Central memory CD8-positive, alpha-beta T cell (primary cell): ENCODE measurements around the gene CCDC154.

Experiments
- ATAC-seq: fragments of 150-1000 bp; cut with Tn5 transposase; replicated peaks from 2 replicates; pipeline ENCODE4 v1.10.0; 2022; ENCODE audit warnings: mild to moderate bottlenecking, moderate FRiP score, moderate number of reproducible peaks; ENCODE audit not compliant: poor library complexity, severe bottlenecking; ENCODE audit errors: extremely low read depth
- DNase-seq, 2 donors: peaks; one replicate each; pipeline ENCODE4 v3.0.0; 2021; ENCODE audit warnings: low spot score in 2 of 2
- H3K27ac Mint-ChIP-seq: one replicate; pipeline ENCODE4 v1.8.0; 2022; ENCODE audit warnings: low read depth, mild to moderate bottlenecking, moderate library complexity, mixed read lengths
- H3K27me3 Mint-ChIP-seq: one replicate; pipeline ENCODE4 v1.8.0; 2022; ENCODE audit warnings: mixed read lengths
- H3K36me3 Mint-ChIP-seq: one replicate; pipeline ENCODE4 v1.8.0; 2022; ENCODE audit warnings: mild to moderate bottlenecking, moderate library complexity, mixed read lengths; ENCODE audit not compliant: insufficient read depth
- H3K4me1 Mint-ChIP-seq: one replicate; pipeline ENCODE4 v1.8.0; 2022; ENCODE audit warnings: mixed read lengths
- H3K4me3 Mint-ChIP-seq: one replicate; pipeline ENCODE4 v1.8.0; 2022; ENCODE audit warnings: mild to moderate bottlenecking, moderate library complexity, mixed read lengths
- H3K9me3 Mint-ChIP-seq: one replicate; pipeline ENCODE4 v1.8.0; 2022; ENCODE audit warnings: mixed read lengths

CCDC154 gene

DNA sequence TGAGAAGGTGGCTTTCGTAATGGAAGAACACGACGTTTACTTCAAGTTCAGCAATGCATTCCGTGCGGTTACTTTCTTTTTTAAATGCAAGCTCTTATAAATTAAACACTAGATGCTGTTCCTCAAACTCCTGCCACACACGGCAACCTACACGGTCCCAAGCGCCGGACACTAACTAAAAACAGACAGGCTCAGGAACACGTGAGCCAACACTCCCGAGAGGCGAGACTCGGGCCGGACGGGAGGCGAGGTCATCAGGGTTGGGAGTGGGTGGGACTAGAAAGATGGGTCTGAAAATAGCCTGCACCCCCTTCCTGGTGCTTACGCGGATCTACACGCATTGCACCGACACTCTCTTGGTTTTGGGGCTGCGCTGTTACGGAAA, 24.1 kb upstream of the CCDC154 start:
- Mint-ChIP-seq H3K27ac (no peak overlapping the region), H3K4me1 (peaks cover 37% of the 10 kb centered on the region), H3K4me3 (no peak overlapping the region), H3K9me3 (no peaks in the 10 kb centered on the region), H3K36me3 (peaks cover 2% of the 10 kb centered on the region), H3K27me3 (no peaks in the 10 kb centered on the region)
- no peak for ATAC-seq
- no peak for DNase-seq

DNA sequence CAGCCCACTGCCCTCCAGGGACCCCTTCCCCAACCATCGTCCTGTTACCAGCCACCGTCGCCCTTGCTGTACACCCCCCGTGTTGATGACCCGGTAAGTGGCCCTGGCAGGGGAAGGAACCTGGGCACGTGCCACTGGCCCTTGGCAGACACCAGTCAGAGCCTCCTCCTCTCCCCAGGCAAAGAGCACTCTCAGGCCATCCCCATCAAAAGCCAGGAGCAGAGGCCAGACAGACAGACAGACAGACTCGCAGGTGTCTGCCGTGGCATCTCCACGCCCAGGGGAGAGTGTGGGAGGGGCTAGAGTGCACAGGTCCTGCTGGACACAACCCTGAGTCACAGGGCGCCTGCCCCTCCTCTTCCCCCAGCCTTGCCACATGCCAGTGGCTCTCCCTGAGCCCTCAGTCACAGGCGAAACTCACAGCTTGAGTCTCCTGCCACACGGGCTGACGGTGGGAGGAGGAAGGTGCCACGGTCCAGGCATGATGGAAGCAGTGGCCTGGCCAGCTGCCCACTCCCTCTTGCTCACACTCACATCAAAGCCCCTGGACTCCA, 22.7 kb upstream of the CCDC154 start:
- H3K27me3 Mint-ChIP-seq, result no peaks in the 10 kb centered on the region
- DNase-seq (no peak), ATAC-seq (no peak)
- H3K36me3 Mint-ChIP-seq, result peaks cover 2% of the 10 kb centered on the region
- H3K27ac Mint-ChIP-seq, result no peak overlapping the region
- no peaks in the 10 kb centered on the region for H3K9me3 Mint-ChIP-seq
- no peak overlapping the region for H3K4me3 Mint-ChIP-seq
- H3K4me1 Mint-ChIP-seq, result peaks cover 26% of the 10 kb centered on the region

DNA sequence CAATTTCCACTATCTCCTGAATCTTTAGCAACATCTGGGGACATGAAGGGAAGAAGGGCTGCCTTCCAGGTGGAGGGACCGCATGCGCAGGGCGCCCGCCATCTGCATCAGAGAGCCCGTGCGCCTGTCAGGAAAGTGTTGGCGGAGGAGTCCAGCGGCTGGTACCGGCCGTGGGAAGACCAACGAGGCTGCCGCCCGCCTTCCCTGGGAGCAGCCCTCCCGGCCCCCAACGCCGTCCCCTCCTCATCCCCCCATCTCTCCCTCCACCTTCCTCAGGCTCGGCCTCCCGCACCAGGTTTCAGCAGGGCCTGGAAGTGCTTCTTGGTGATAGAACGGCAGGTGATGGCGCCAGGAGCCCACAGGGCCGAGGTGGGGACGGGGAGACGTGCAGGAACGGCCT, 21.7 kb upstream of the CCDC154 start:
- H3K27me3 Mint-ChIP-seq, result no peaks in the 10 kb centered on the region
- H3K36me3 Mint-ChIP-seq, result peaks cover 2% of the 10 kb centered on the region
- DNase-seq (no peak), ATAC-seq (no peak)
- H3K27ac Mint-ChIP-seq, result no peak overlapping the region
- H3K4me3 Mint-ChIP-seq, result no peak overlapping the region
- no peaks in the 10 kb centered on the region for H3K9me3 Mint-ChIP-seq
- peaks cover 20% of the 10 kb centered on the region for H3K4me1 Mint-ChIP-seq

DNA sequence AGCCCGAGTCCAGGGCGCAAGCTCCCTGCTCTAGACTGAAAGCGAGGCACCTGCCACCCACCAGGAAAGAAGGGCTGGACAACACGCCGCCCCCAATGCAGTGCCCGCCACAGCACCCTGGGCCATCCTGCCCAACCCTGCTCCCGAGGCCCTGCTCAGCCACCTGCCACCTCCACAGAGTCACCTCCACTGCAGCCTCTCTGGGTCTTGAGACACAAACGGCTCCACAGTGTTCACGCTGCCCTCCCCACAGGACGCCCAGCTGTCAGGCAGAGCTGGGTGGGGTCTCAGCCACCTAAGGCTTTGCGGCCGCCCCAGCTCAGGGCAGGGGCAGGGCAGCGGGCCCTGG, 21.2 kb upstream of the CCDC154 start:
- DNase-seq, result no peak
- peaks cover 2% of the 10 kb centered on the region for H3K36me3 Mint-ChIP-seq
- ATAC-seq, result no peak
- H3K27ac Mint-ChIP-seq, result no peak overlapping the region
- peaks cover 20% of the 10 kb centered on the region for H3K4me1 Mint-ChIP-seq
- no peaks in the 10 kb centered on the region for H3K27me3 Mint-ChIP-seq
- H3K4me3 Mint-ChIP-seq, result no peak overlapping the region
- no peaks in the 10 kb centered on the region for H3K9me3 Mint-ChIP-seq

DNA sequence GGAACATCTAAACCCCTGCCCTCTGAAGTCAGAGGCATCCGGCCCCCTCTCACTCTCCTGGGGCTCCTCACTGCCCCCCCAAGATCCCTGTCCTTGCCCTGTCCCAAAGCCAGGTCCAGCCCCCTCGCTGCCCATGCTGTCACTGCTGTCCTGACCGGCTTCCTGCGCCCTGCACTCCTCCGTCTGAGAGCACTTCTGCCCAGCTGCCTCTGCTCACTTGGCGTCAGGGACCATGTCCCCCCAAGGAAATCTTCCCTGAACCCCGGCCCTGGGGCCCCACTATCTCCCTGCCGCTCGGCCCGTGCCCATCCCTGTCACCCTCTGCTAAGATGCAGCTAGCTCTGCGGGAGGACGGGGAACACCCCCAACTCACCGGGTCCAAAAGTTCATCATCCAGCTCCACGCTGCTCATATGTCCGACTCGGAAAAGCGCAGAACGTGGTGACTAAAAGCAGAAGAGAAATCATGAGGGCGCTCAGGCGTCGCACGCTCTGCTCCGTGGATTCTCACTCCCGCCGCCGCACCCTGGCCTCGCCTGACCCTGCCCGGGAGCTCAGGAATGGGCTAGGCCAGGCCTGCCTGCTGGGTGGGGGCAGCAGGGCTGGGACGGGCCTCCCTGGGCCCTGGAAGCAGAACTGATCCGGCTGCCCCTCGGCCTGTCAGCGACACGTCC, 20.7 kb upstream of the CCDC154 start:
- peaks cover 3% of the 10 kb centered on the region for H3K36me3 Mint-ChIP-seq
- H3K27me3 Mint-ChIP-seq, result no peaks in the 10 kb centered on the region
- peaks cover 15% of the 10 kb centered on the region for H3K4me1 Mint-ChIP-seq
- no peak overlapping the region for H3K27ac Mint-ChIP-seq
- H3K4me3 Mint-ChIP-seq, result no peak overlapping the region
- DNase-seq (no peak), ATAC-seq (no peak)
- no peaks in the 10 kb centered on the region for H3K9me3 Mint-ChIP-seq

DNA sequence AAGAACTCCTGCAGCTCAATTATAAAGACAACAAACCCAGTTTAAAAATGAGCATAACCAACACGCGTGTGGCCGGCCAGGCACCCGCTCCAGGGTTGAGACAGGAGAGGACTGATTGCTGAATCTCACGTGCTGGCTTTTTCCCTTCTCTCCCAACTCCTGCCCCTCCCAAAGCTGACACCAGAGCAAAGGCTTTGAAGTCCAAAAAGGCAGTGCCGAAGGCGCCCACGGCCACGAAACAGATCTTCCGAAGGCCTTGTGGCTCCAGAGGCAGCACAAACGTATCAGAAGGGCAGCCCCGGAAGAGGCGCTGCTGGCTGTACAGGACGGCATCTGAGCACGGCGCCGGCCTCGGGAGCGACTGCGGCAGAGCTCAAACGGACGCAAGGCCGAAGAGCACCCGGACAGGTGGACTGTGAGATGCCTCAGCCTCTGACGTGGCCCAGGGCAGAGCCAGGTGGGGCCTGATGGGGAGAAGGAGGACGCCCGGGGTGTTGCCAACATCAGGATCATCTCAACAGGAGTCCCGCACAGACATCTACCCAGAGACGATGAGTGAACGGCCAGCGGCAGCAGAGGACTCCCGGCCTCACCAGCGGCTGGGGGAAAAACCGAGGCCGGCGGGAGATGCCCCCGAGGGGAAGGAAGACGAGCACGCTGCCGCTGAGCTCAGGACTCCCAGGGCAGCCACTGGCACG, 20.0 kb upstream of the CCDC154 start:
- Mint-ChIP-seq H3K27me3 (no peaks in the 10 kb centered on the region), H3K27ac (no peak overlapping the region), H3K4me3 (no peak overlapping the region), H3K9me3 (no peaks in the 10 kb centered on the region), H3K36me3 (peaks cover 5% of the 10 kb centered on the region), H3K4me1 (peaks cover 10% of the 10 kb centered on the region)
- no peak for ATAC-seq
- DNase-seq, result no peak

DNA sequence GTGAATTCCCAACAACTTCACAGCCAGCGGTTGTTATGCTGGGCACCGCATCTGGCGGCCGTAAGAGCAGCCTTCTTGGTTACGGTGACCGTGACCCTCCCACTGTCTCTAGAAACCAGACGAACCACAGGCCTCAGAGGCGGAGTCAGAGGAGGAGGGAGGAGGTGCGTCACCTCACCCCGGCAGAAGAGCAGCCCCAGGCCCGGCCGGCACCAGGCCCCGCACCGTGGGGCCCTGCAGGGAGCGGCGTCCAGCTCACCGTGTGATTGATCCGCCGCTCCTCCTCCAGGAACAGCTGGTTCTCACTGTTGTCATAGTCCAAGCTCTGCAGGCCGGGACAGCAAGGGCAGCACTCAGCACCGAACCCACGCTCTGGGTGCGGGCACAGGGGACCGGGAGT, 16.8 kb upstream of the CCDC154 start:
- DNase-seq, result no peak
- no peaks in the 10 kb centered on the region for H3K9me3 Mint-ChIP-seq
- H3K4me1 Mint-ChIP-seq, result no peaks in the 10 kb centered on the region
- H3K4me3 Mint-ChIP-seq, result no peak overlapping the region
- H3K27me3 Mint-ChIP-seq, result no peaks in the 10 kb centered on the region
- no peak for ATAC-seq
- peaks cover 9% of the 10 kb centered on the region for H3K36me3 Mint-ChIP-seq
- H3K27ac Mint-ChIP-seq, result no peak overlapping the region

DNA sequence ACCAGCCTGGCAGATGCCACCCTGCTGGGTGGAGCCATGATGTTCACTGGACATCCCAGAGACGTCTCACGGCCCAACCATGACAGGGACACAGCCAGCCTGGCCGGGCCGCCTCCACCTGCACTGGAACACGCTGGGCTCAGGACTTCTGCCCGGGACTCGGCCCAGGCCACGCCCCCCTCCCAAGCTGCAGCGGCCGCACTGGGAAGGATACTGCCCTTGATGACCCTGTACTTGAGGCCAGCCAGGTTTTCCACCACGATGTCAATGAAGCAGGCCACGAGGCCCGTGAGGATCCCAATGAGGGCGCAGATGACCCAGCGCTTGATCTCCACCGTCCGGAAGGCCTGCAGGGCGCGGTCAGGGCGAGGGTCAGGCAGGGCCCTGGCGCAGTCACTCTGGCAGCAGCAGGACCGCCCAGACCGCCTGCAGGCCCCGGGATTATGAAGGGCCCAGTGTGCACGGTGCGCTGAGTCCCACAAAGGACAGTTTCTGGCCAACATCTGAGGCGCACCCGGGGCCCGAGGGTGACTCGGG, 16.3 kb upstream of the CCDC154 start:
- Mint-ChIP-seq H3K4me1 (no peaks in the 10 kb centered on the region), H3K27ac (no peak overlapping the region), H3K9me3 (no peaks in the 10 kb centered on the region), H3K36me3 (peaks cover 9% of the 10 kb centered on the region), H3K4me3 (no peak overlapping the region), H3K27me3 (no peaks in the 10 kb centered on the region)
- no peak for DNase-seq
- ATAC-seq, result no peak

DNA sequence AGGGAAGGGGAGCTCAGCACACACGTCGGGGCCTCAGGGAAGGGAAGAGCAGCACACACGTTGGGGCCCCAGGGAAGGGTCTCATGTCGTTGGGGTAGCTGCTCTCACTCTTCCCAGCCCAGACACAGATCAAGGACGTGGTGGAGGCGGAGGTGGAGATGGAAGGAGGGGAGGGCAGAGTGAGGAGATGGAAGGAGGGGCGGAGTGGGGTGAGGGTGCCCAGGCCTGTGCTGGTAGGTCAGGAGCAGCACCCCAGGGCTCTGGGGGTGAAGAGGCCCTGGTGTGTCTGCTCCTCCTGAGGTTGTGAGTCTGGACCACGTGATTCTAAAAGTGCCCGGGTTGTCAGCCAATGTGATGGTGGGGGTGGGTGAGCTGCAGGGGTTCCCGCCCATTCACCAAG, 15.6 kb upstream of the CCDC154 start:
- ATAC-seq, result no peak
- H3K9me3 Mint-ChIP-seq, result no peaks in the 10 kb centered on the region
- peaks cover 7% of the 10 kb centered on the region for H3K36me3 Mint-ChIP-seq
- H3K4me3 Mint-ChIP-seq, result no peak overlapping the region
- no peaks in the 10 kb centered on the region for H3K4me1 Mint-ChIP-seq
- no peak for DNase-seq
- no peaks in the 10 kb centered on the region for H3K27me3 Mint-ChIP-seq
- no peak overlapping the region for H3K27ac Mint-ChIP-seq

DNA sequence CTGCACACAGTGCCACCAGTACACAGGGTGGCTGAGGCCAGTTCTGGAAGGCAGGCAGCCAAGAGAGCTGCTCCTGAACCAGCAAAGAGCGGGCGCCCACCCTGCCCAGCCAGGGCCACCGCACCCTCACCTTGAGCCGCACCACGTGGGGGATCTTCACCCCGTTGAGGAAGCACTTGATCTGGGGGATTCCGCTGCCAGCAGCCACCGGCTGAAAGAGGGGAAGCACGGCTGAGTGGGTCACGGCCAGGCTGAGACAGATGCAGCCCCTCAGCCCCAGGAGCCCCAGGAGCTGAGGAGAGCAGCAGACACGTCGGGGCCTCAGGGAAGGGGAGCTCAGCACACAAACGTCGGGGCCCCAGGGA, 14.6 kb upstream of the CCDC154 start:
- Mint-ChIP-seq H3K4me3 (no peak overlapping the region), H3K27ac (peak overlapping the region; percentile 81)
- ATAC-seq, result peak; percentile 24

DNA sequence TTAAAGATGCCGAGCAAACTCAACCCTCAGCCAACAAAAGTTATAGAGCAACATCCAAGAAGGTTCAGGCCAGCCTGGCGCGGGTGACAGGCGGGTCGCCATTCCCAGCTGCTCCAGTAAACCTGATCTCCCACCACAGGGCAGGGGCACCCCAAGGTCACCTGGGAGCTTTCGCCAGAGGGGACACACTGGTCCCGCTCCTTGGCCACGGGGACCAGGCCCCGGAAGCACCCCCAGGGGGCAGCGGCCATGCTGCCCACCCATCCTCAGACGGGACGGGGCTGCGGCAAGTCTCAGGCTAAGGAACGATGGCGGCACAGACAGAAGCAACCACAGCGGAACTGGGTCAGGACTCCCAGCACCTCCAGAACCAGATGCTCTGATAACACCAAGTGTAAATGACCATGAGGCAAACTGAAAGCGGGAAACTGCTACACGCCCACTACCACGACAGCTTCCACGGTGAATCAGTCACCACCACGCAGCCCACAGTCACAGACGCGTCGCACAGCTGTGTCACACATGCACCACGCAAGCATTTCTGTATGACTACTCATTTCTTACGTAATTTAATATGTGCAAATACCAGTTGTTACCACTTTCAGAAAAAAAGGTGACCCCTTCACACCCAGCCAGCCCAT, 14.1 kb upstream of the CCDC154 start:
- Mint-ChIP-seq H3K4me3 (no peak overlapping the region), H3K9me3 (no peaks in the 10 kb centered on the region)
- ATAC-seq, result no peak

More for the DNA sequence above, 14.6 kb upstream of the CCDC154 start:
- Mint-ChIP-seq H3K27me3 (no peaks in the 10 kb centered on the region), H3K4me1 (no peaks in the 10 kb centered on the region), H3K9me3 (no peaks in the 10 kb centered on the region), H3K36me3 (peaks cover 7% of the 10 kb centered on the region)
- no peak for DNase-seq

DNA sequence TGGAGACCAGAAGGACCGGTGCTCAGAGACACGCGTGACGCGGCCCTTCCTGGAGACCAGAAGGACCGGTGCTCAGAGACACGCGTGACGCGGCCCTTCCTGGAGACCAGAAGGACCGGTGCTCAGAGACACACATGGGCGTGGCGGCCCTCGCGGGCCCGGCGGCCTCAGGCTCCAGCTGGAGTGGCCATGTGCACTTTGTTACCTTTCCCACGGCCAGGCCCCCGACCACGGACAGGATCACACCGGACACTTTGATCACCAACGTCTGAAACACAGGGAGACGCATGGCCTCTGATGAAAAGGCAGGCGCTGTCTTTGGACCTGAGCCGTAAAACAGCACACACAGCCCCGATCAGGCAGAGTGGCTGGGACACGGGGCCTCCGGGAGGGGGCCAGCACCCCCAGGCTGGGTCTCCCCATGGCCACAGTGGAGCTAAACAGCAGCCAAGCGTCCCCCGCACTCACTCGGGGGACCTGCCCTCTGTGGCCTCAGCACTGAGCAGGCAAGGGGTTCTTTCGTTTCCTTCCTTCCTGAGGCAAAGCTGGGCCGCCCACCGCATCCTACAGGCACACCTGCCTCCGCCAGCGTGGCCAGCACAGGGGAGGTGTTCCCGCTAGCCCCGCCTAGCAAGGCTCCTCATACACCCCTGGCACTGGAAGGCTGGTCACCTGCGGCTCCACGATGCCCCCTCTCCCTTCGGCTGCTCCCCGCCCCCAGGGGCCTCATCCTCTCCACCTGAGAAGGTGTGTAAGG, 13.3 kb upstream of the CCDC154 start:
- no peaks in the 10 kb centered on the region for H3K9me3 Mint-ChIP-seq
- no peak overlapping the region for H3K4me3 Mint-ChIP-seq
- H3K27ac Mint-ChIP-seq, result no peak overlapping the region

More for the DNA sequence above, 14.1 kb upstream of the CCDC154 start:
- Mint-ChIP-seq H3K27me3 (no peaks in the 10 kb centered on the region), H3K27ac (peak overlapping the region; percentile 81), H3K4me1 (no peaks in the 10 kb centered on the region), H3K36me3 (peaks cover 10% of the 10 kb centered on the region)
- DNase-seq, result no peak

More for the DNA sequence above, 13.3 kb upstream of the CCDC154 start:
- H3K36me3 Mint-ChIP-seq, result peaks cover 12% of the 10 kb centered on the region
- H3K4me1 Mint-ChIP-seq, result no peaks in the 10 kb centered on the region
- ATAC-seq (no peak), DNase-seq (no peak)
- no peaks in the 10 kb centered on the region for H3K27me3 Mint-ChIP-seq
